Renal pelvis (tissue), 4 donors: ENCODE measurements around the gene FSTL4. TPM values are rescaled to one million over a fixed set of nuclear protein-coding genes. Genes with fewer than 3 reads are reported as not detected.
A peak's percentile ranks its signal among the peaks of the same experiment; 100 is the strongest.
"Not testable (repeated sequence)": the region's sequence is repeated elsewhere in the genome, so short reads cannot be mapped to it uniquely, and the experiment has no call there.

Experiments used
- DNase-seq: peaks from one replicate; pipeline ENCODE4 v3.0.0-alpha.2; 2013
- polyA plus RNA-seq, 3 donors: library from polyadenylated mRNA; unstranded; fragments of 120-200 nt; gene quantifications; one replicate each; pipeline ENCODE4 v1.2.1, GENCODE V29; 2013; ENCODE audit not compliant: insufficient read length in 3 of 3

FSTL4 gene
- polyA plus RNA-seq, 3 donors, result 0.68 to 1.5 (median 0.76) TPM

DNA sequence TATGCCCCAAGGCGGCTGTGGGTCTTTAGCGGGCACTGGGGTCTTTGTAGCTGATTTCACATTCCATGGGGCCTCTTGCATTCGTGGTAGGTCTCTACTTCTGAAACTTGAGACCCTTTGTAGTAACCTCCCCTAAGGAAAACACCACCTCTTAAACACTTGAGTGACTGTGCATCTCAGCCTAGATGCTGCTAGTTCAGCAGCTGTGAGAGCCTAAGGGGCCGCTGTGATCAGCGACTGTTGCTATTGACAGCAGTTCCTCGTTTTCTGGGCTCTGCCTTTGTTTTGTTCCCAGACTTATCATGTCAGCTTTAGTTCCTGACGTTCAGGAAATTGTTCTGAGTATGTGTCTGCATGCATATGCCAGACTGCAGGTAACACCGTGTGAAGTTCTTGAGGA lies 389.4 kb downstream of the FSTL4 start:
- peak; percentile 64 for DNase-seq

DNA sequence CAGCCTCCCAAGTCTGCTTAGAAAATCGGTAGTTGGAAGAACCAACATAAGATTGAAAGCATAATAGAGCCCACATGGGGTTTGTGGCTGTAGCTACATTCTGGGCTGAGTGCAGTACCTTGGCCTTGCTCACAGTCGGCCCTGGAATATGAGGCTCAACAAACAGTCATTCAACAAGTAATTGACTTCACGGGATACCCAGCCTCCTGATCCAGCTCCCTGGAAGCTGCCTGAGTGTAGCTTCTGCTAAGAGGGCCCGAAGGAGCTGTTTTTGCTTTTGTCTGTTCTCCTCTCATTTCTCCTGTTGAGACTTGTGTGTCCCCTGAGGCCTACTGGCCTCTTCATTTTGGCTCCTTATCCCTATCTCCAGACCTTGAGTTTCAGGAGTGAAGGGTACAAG lies 389.8 kb downstream of the FSTL4 start:
- no peak for DNase-seq

DNA sequence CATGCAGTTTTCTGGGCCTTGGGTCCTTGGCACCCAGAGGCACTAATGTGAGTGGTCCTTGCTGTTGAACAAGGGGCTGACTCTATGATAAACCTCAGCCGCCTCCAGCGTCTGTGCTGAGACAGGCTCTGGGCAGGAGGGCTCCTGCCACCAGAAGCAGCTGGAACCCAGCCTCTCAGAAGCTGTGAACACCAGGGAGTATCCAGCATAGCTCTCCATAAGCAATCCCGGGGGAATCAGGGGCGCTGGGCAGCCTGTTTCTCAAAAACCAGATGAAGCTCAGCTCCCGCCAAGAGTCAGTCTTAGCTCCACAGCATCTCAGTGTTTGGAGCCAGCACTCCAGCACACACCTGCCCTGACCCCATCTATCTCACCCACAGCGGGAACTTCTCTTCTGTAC lies 390.3 kb downstream of the FSTL4 start:
- DNase-seq, result no peak

DNA sequence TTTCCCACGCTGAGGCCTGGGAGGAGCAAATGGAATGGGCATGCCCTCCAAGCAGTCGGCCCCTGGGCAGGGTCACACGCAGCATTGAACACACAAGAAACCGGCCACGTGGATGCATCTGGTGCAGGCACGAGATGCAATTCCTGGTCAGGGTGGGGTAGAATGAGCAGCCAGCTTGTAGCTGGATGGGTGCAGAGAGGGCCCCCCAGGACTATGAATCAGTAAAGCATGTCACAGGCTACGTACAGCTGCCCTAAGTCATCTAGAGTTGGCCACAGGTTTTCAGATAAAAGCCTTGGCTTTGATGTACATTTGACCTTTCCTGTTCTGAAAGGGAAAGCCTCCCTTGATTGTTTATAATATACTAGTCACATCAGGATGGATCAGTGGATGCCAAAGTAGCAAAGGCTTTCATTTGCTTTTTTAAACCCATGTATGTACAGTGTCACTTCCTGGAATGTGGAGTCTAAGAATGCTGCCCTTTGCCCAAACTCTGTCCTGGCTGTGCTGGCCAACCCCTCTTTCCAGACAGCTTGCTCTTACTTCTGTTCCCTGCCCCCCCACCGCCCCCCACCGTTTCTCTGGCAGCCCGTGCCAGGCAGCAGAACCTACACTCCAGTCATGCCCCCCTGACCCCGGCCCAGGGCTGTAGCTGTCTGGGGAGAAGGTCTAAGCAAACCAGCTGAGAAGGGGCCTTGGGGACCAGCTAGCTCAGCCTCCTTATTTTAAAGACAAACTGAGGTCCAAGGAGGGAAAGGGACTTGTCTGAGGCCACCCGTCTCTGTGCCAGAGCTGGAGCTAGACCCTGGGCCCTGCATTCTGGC lies 391.3 kb downstream of the FSTL4 start:
- no peak for DNase-seq

DNA sequence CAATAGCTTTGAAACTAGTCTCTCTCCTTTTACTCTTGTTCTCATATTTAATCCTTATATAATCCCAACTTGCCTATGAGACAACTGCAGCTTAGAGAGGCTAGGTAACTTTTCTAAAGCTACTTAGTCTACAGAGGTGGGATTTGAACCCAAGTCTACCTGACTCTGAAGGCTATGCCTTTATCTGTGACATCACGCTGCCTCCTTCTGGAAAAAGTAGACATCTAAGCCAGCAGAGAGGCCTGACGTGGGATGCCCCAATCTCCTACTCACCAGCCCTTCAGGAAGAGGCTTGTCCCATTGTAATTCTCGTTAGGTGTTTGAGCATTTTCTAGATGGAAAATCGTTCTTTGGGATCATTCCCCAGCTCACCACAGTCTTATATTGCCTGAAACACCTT lies 393.0 kb downstream of the FSTL4 start:
- DNase-seq, result no peak

DNA sequence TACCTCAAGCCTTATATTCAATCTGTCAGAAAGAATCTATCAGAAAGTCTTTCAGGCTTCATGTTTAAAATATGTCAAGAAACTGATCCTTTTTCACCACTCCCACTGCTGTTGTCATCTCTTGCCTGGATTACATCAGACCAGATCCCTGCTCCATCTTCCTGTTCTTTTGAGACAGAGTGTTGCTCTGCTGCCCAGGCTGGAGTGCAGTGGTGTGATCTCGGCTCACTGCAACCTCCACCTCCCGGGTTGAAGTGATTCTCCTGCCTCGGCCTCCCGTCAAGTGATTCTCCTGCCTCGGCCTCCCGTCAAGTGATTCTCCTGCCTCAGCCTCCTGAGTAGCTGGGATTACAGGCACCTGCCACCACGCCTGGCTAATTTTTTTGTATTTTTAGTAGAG lies 396.2 kb downstream of the FSTL4 start:
- not testable (repeated sequence) for DNase-seq

DNA sequence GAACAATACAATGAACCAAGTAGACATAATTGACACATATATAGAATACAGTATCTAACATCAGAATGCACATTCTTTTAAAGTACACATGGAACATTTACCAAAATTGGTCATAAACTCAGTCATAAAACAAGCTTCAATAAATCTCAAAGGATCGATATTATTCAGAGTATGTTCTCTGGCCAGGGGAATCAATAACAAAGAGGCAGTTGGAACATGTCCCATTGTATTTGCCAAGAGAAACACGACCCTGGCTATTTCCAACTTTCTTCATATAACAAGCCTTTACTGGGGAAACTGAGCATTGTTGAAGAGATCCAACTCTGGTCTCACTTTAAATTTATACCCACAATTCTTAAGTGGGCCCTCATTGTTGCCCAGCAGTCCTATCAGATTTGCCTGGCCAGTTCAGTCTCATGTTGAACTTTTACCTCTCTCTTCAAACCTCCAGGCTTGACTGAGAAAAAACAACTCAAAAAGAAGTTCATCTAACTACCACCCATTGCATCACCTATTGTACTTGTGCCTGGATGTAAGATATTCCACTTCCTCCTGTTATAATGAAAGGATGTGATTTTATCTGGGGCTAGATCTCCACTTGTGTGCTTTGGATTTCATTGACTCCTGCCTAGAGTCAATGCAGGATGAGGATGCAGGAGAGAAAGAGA lies 398.1 kb downstream of the FSTL4 start:
- no peak for DNase-seq

DNA sequence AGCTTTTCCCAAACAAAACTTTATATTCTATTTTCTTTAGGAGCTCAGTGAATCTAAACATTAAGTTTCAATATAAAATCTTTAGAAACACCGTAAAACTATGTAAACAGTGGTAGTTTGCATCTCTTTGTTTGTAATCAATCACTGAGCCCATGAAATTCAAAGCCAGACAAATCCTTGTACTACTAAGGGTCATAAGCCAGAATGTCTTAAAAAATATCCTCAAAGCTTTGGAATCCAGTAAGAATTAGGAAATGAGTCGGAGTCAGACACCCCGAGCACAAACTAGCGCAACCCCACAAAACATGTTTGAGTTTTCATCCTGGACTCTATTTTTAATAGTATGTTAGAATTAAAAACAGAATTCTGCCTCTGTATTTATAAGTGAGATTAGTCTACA lies 406.7 kb downstream of the FSTL4 start:
- DNase-seq, result no peak

DNA sequence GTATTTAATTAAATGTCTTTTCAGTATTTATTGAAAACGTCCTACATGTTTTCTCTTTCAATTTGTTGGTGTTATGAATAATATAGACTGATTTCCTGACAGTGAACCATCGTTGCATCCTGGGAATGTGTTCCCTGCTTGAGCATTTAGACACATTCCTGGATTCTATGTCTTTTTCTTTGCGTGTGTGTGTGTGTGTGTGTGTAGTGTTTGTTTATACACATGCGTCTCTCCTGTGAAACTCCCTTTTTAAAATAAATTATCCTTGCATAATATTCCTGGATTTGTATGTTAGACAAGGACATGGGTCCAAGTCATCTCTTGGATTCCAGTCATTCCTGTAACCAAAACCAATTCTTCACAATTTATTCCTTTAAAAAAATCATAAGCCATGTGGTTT lies 407.1 kb downstream of the FSTL4 start:
- DNase-seq, result no peak

DNA sequence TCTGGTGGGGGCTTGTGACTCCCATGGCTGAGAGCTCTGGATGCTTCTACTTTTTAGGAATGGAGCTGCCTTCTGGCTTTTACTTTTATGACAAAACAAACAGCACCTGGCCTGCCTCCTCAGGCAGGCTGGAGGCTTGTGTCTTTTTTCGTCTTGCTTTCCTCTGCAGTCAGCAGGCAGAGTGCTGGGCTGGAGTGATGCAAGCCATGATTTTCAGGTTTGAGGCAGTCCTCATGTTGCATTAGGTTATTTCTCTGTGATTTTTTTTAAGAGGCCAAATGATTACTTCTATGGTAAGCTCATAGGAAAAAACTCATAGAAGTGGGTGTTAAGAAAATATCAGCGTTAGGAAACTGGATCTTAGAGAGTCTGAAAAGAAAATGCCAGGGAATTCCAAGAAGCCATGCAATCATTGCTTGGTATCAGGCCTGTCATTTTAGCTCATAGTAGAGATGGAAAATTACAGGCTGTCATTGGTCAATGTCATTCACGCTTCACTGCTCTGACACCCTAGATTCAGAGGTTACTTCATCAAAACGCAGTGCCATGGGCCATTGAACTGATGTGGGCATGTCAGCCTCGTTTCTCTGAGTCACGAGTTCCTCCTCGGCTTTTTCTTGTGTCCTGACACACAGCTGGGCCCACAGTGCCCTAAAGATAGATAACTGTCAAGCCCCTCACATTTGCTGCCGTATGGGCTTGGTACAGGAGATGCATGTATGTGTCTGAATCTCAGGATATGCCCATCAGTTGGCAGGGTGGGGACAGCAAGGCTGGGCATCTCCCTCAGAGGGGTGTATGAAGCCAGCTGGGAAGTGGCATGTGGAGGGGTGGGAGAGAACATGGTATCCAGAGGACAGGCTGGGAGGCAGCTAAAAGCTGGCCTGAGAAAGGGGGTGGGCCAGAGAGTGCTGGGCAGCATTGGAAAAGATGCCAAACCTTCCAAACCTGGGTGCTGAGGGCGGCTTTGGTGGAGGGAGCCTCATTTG lies 408.7 kb downstream of the FSTL4 start:
- no peak for DNase-seq

DNA sequence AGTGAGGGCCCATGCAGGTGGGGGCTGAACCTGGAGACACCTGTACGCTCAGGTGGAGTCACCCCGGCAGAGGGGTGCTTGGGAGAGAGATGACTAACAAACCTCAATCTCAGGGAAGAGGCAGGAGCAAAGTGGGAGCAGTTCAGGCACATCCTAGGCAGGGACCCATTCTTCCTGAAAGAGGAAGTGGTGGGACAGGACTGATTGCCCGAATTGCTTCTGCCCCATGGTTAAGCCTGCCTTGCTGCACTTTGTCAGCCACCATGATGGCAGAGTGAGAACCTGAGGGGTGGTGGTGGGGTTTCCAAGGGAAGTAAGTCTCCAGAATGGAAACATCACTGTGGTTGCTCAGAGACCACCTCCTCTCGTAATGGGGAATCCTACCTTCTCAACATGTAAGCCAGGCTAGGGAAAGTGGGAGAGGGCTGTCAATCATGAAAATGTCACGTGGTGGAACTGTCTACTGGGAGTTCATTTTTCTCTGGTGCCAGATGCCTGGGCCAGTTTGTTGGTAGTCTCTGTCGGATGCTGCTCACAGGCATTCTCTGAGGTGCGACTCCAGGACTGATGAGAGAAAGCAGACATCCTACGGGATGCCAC lies 410.2 kb downstream of the FSTL4 start:
- DNase-seq, result no peak

DNA sequence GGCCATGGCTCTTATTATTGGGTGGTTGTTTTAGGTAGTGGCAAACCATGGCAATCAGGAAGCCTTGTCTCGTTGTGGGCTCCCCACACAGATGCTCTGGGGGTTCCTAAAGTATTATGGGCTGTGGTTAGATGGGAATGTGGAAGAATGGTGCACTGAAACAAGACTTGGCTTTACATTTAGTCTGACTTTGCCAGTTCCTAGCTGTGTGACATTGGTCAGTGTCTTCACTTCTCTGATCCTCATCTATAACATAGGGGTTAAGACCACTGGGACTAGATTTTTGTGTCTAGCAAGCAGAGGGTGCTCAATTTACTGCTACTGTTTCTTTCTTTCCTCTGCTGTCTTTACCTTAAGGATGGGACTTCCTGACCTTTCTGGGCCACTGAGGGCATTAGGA lies 411.0 kb downstream of the FSTL4 start:
- DNase-seq, result no peak

DNA sequence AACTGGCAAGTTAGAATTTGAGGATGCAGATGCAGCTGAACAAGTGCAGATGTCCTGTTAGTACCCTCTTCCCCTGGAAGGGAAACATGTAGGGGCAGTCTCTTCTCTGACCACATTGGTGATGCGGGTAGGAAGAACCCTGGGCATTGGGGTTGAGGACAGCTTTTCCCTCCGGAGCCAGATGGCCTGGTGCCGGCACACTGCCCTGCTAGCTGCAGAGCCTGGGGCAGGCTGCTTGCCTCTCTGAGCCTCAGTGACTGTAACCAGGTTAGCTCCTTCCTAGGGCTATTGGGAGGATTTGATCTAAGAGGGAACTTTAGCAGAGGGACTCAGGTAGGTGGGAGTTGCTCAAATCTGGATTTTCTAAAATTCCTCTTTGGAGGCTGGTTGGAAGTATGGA lies 412.1 kb downstream of the FSTL4 start:
- no peak for DNase-seq

DNA sequence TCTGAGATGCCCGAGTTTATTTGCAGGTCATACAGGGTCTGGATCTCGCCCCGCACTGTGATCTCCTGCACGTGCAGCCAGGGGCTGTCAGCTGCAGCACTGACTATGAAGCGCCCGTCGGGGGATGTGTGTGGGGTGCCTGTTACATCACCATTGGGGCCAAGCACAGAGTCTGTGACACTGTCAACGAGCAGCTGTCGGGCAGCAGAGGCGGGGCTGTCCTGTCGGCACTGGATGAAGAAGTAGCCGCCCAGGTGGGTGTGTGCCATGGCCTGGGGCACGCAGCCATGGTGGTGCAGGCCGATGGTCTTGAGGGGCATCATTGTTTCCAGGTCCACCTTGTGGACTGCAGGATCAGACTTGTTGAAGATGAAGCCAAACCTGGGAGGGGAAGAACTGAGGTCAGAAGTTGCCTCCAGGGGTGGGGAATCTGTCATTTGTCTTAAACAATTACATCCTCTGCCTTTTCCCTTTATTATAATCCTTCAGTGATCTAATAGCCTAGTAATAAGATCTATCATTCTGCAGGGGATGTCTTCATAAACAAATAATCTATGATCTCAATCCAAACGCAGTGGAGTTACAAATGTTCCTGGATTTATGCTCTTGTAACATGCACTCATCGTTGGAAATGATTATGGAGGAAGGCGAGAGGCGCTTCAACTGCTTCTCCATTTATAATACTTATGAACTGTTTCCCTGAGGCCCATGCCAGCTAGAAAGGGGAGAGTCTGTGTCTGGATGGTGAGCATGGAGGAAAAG lies 412.7 kb downstream of the FSTL4 start:
- no peak for DNase-seq

DNA sequence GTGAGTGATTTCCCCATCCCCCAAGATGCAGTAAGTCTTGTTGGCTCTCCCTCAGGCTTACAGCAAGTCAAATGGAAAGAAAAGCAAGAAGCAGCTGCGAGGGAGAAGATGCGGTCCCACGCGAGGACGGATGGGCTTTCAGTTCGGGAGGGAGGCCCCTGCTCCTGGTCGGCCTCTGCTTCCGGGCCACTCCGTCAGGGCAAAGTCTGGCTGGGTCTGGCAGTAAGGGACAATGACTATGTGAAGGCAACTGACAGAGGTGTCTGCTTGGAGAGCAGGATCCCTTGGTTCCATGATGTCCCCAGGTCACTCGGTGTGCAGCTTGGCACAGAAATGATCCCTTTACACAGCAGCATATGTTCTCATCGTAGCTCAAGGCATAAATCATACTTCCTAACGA lies 413.8 kb downstream of the FSTL4 start:
- no peak for DNase-seq

DNA sequence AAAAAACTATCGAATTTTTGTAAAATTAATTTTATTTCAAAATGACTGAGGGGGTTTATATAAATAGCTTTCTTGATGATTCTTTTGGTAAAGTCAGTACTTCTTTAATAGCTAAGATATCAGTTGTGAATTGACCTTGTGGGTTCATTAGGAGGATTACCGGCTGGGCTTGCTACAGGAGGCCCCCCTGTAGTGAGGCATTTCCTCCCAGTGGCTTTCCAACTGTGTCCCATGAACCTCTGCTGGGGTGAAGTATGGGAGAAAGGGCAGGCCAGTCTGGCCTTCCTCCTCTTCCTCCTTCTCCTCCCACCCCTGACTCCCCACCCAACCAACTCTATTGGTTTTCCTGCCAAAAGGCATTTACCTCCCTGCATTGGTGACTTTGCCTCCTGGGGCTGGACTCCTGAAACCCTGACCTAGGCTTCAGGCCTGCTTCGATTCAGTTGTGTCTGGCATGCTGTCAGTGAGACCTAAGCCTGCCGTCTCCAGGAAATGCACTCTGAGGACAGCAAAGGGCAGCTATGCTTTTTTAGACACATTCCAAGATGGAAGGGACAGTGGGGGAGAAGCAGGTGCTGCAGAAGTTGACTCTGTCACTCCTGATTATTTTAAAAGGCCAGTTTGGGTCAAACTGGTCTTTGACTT lies 415.8 kb downstream of the FSTL4 start:
- no peak for DNase-seq

DNA sequence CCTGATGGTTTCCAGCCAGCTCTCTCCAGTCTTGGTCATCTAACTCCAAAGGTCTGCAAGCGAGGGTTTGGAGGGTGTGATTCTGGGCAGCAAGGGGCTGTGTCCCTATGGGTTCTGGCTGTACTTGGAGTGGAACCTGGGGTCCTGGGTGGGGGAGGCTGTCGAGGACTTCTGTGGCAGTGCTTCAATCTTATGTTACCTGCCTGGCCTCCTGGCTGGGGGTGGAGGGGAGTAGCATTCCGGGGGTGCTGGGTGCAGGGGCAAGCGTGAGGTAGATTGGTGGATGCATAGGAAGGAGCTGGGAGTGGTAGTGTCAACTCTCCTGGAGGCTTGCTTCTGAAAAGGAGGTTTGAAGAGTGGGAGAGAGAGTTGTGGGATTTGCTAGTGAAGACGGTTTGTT lies 417.1 kb downstream of the FSTL4 start:
- DNase-seq, result no peak

DNA sequence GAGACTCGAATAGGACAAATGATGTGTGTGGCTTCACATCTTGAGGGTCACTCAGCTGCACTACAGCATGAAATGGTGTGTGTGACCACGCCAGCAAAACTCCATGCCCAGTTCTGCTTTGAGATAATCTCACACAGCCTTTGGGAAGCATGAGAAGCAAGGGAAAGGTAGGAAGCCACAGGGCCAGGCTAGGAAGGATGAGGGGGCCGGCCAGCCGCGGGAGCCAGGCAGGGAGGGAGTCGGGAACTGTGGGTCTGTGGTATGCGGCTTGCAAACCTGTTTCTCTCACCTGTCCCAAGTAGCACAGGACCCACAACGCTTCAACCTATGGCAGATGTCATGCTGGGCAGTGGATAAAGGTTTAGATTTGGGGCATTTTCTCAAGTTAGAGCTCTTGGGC lies 418.5 kb downstream of the FSTL4 start:
- no peak for DNase-seq

DNA sequence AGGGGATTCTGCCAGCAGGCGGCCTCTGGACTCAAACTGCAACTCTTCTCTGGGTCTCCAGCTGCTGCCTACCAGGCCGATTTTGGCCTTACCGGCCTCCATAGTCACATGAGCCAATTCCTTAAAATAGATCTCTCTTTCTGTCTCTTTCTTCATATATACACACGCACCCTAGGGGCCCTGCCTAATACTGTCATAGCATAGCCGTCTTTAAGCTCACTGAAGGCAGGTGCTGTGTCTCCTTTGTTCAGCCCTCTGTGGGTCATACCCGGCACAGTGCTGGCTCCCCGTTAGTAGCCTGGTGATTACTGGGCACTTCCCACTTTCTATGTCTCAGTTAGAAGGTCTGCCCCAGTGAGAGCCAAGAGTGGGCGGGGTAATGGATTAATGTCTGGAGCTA lies 419.6 kb downstream of the FSTL4 start:
- no peak for DNase-seq

DNA sequence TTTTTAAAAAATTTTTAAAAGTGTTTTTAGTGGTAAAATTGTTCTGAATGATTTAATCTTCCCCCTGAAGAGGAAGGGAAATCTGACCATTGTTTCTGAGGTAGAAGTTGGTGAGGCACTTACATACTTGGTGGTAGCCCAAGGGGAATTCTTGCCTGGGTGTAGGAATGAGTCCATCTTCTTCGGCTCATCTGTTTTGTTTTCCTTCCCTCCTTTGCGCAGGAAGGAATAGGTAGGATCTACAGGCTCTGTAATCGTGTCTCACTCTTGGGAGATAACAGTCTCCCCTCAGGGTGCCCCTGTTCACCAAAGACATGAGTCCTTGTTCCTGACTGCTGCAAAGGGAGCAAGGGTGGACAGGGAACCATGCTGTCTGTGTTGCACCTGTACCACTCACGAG lies 422.5 kb downstream of the FSTL4 start:
- no peak for DNase-seq

DNA sequence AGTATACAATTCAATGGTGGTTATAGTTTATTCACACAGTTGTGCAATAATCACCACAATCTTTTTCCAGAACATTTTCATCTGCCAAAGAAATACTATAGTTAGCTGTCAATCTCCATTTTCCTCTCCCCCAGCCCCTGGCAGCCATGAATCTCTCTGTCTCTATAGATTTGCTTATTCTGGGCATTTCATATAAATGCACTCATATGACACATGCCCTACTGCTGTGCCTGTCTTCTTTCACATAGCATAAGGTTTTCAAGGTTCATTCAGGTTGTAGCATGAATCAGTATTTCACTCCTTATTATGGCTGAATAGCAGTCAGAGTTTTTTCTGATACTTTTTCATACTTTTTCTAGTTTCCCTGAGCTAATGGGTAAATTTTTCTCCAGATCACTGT lies 432.9 kb downstream of the FSTL4 start:
- no peak for DNase-seq
